D341Med (cell line): Measurements from ENCODE around the gene GOLGA2.

Experiments
- DNase-seq: peaks from one replicate; pipeline ENCODE4 v3.0.0; 2012; ENCODE audit warnings: low spot score

Gene GOLGA2

GRCh38 chr9:128213746-128214497, 61.9 kb downstream of the GOLGA2 start:
- DNase-seq: peak; percentile 12

GRCh38 chr9:128211981-128212281, 63.9 kb downstream of the GOLGA2 start:
- DNase-seq: peak; percentile 10

GRCh38 chr9:128211186-128211980, 64.4 kb downstream of the GOLGA2 start:
- DNase-seq: peak; percentile 28

- DNase-seq: peak; percentile 25
These were observed 66.7 kb downstream of the GOLGA2 start for GRCh38 chr9:128208946-128209669.

- DNase-seq: peak; percentile 2
These were observed 67.4 kb downstream of the GOLGA2 start for GRCh38 chr9:128208386-128208785.

GRCh38 chr9:128206916-128207910, 68.6 kb downstream of the GOLGA2 start:
- peak; percentile 16 for DNase-seq

GRCh38 chr9:128206484-128206883, 69.3 kb downstream of the GOLGA2 start:
- peak; percentile 5 for DNase-seq
